K562 (cell line): ENCODE results near the gene TLDC2. TPM values are rescaled to one million over a fixed set of nuclear protein-coding genes. Genes with fewer than 3 reads are reported as not detected.

ENCODE experiments used
- CCAR2 ChIP-seq: fragments of 200-400 bp; formaldehyde crosslinking; IDR thresholded peaks from 2 replicates; pipeline ENCODE4 v1.6.1; 2017; ENCODE audit warnings: mild to moderate bottlenecking, low read depth, low read length
- CGGBP1 ChIP-seq: fragments of 250-450 bp; sonication (Bioruptor Pico); IDR thresholded peaks from 2 replicates; pipeline ENCODE4 v1.9.0; 2021; ENCODE audit warnings: mild to moderate bottlenecking
- E2F4 ChIP-seq: sonication (generic); formaldehyde crosslinking; IDR thresholded peaks from 2 replicates; pipeline ENCODE4 v1.8.0; 2022; ENCODE audit warnings: mild to moderate bottlenecking, low read depth, missing genetic modification reagents
- GTF2B ChIP-seq: IDR thresholded peaks from 2 replicates; pipeline ENCODE4 v1.6.1; 2011; ENCODE audit not compliant: insufficient read length; ENCODE audit errors: extremely low read depth
- HDAC2 ChIP-seq: fragments of 450-650 bp; IDR thresholded peaks from 2 replicates; pipeline ENCODE4 v1.6.1; 2016; ENCODE audit warnings: mild to moderate bottlenecking
- MECOM ChIP-seq: fragments of 250-450 bp; sonication (Bioruptor Pico); IDR thresholded peaks from 2 replicates; pipeline ENCODE4 v1.8.0; 2022; ENCODE audit warnings: inconsistent platforms
- MEF2D ChIP-seq: conservative IDR thresholded peaks from 2 replicates; pipeline ENCODE4 v1.6.1; 2016; ENCODE audit warnings: low read depth, missing genetic modification characterization, missing compliant biosample characterization
- OTX1 ChIP-seq: fragments of 450-650 bp; formaldehyde crosslinking; IDR thresholded peaks from 2 replicates; pipeline ENCODE4 v1.4.0; 2022; ENCODE audit warnings: mild to moderate bottlenecking
- SRSF1 ChIP-seq: fragments of 200-400 bp; formaldehyde crosslinking; IDR thresholded peaks from 2 replicates; pipeline ENCODE4 v1.6.1; 2017; ENCODE audit warnings: mild to moderate bottlenecking, low read depth, low read length, moderate library complexity
- ZBTB40 ChIP-seq, 2 experiments: fragments of 450-650 bp in 1 of 2; sonication (generic) in 1 of 2; formaldehyde crosslinking in 1 of 2; IDR thresholded peaks; 2 replicates each; pipeline versions ENCODE4 v1.7.1 to v1.9.0; 2016 to 2022; ENCODE audit warnings: inconsistent platforms in 1 of 2, mild to moderate bottlenecking in 1 of 2, missing genetic modification reagents in 1 of 2
- ZNF253 ChIP-seq: fragments of 250-450 bp; sonication (Bioruptor Pico); conservative IDR thresholded peaks from 2 replicates; pipeline ENCODE4 v1.6.1; 2021; ENCODE audit warnings: mild to moderate bottlenecking
- ZNF512 ChIP-seq: IDR thresholded peaks from 2 replicates; pipeline ENCODE4 v1.6.1; 2016; ENCODE audit warnings: missing genetic modification characterization, missing compliant biosample characterization
- ZNF75A ChIP-seq: fragments of 450-650 bp; formaldehyde crosslinking; IDR thresholded peaks from 2 replicates; pipeline ENCODE4 v1.4.0; 2020; ENCODE audit warnings: mild to moderate bottlenecking
- polyA plus RNA-seq, 8 experiments: library from polyadenylated mRNA; depleted of rRNA in 4 of 8; stranded (reverse) in 5 of 8; unstranded in 3 of 8; fragments of >200 nt; fragmentation: Nextera tagmentation in 2 of 8; fragmentation: Illumina TruSeq in 1 of 8; extraction: Ambion mirVana in 2 of 8; extraction: Trizol in 1 of 8; gene quantifications; 2 replicates each; pipeline versions ENCODE4 v1.2.1 to v1.2.3, GENCODE V29; 2011 to 2014; ENCODE audit warnings: inconsistent platforms in 1 of 8, missing spikeins in 1 of 8
- total RNA-seq, 7 experiments: library from RNA; depleted of rRNA in 6 of 7; stranded (reverse); fragments of >200 nt in 6 of 7; fragmentation: Illumina TruSeq in 2 of 7; extraction: Trizol in 2 of 7; gene quantifications; 2 replicates each; pipeline versions ENCODE4 v1.2.1 to v1.2.3, GENCODE V29; 2011 to 2021; ENCODE audit warnings: low replicate concordance in 1 of 7

TLDC2 gene
- total and polyA plus RNA-seq, 9 of the 15 experiments (the other 6 are each of a cell fraction or from before 2014, with no cell fraction given): not detected

- TF ChIP-seq ZBTB40 (IDR thresholded peaks at IDR 0.05) (peak; percentile 61; the same call in 1 of the 2 replicates), ZBTB40 (CRISPR knock-in tag; IDR thresholded peaks at IDR 0.05) (no peak), MEF2D (tag) (no peak), E2F4 (CRISPR knock-in tag) (no peak), SRSF1 (no peak), GTF2B (no peak), OTX1 (CRISPR knock-in tag) (no peak), CGGBP1 (CRISPR knock-in tag) (no peak), CCAR2 (no peak), ZNF253 (CRISPR knock-in tag) (no peak), HDAC2 (peak; percentile 64; the same call in 1 of the 2 replicates), ZNF75A (CRISPR knock-in tag) (no peak), ZNF512 (tag) (no peak), MECOM (CRISPR knock-in tag) (no peak)
These were observed 13.8 kb upstream of the TLDC2 start (continued) for GRCh38 chr20:36861875-36862801.
